H1 (cell line): ENCODE data around the gene SOBP. TPM values are rescaled to one million over a fixed set of nuclear protein-coding genes. Genes with fewer than 3 reads are reported as not detected.

Source experiments
- CTCF ChIA-PET: fragments of 300-600 bp; sonication (Branson Sonifier 250); formaldehyde crosslinking; loops from one replicate; lab custom pipeline; 2021; ENCODE audit not compliant: partially characterized antibody; lab: Charles Lee
- POLR2A ChIA-PET: fragments of 300-600 bp; sonication (Branson Sonifier 250); formaldehyde crosslinking; loops from one replicate; lab custom pipeline; 2021; ENCODE audit warnings: inconsistent platforms; ENCODE audit not compliant: partially characterized antibody; lab: Charles Lee
- DNase-seq, 2 experiments: peaks; one replicate each; pipeline versions ENCODE4 v3.0.0 to v3.0.0-alpha.2; 2010 to 2022; ENCODE audit warnings: low spot score in 2 of 2, low read depth in 1 of 2, mixed read lengths in 1 of 2
- FAIRE-seq: peaks from 2 replicates; lab custom pipeline; 2011; peaks lifted over from hg19 to GRCh38; lab: Jason Lieb, UNC
- H2AFZ ChIP-seq: 2 replicates; pipeline ENCODE4 v1.8.1; 2012; ENCODE audit warnings: low read length, inconsistent platforms
- H2AK5ac ChIP-seq: 2 replicates; pipeline ENCODE4 v1.6.1; 2013; ENCODE audit warnings: low read depth, low read length
- H2BK120ac ChIP-seq: replicated peaks from 2 replicates; pipeline ENCODE3; 2013; ENCODE audit warnings: low read depth, low read length, inconsistent platforms
- H2BK12ac ChIP-seq: 2 replicates; pipeline ENCODE4 v1.6.1; 2013; ENCODE audit warnings: low read depth, low read length
- H2BK15ac ChIP-seq: 2 replicates; pipeline ENCODE4 v1.6.1; 2013; ENCODE audit warnings: low read length
- H2BK20ac ChIP-seq: 2 replicates; pipeline ENCODE4 v1.6.1; 2013; ENCODE audit warnings: low read length
- H2BK5ac ChIP-seq: 2 replicates; pipeline ENCODE4 v1.6.1; 2013; ENCODE audit warnings: low read depth, low read length
- H3K14ac ChIP-seq: 2 replicates; pipeline ENCODE4 v1.6.1; 2013; ENCODE audit warnings: inconsistent platforms; ENCODE audit not compliant: insufficient read length
- H3K18ac ChIP-seq: 2 replicates; pipeline ENCODE4 v1.6.1; 2013; ENCODE audit warnings: low read length; ENCODE audit errors: extremely low read depth
- H3K23ac ChIP-seq: 2 replicates; pipeline ENCODE4 v1.6.1; 2013; ENCODE audit warnings: inconsistent platforms; ENCODE audit not compliant: insufficient read length
- H3K23me2 ChIP-seq: 2 replicates; pipeline ENCODE4 v1.6.1; 2013; ENCODE audit warnings: low read depth, low read length
- H3K27ac ChIP-seq: 2 replicates; pipeline ENCODE4 v1.6.1; 2011; ENCODE audit warnings: low read depth, low read length, inconsistent platforms
- H3K27me3 ChIP-seq, 4 experiments: replicated peaks in 1 of 4; 1 replicate in 1 of 4; 2 replicates in 3 of 4; pipeline versions ENCODE4 v1.6.1 to v1.8.1; 2011 to 2013; ENCODE audit warnings: low read length in 3 of 4, mild to moderate bottlenecking in 3 of 4, inconsistent platforms in 2 of 4, mixed read lengths in 2 of 4, moderate library complexity in 1 of 4; ENCODE audit not compliant: control insufficient read depth in 3 of 4, insufficient read depth in 3 of 4; ENCODE audit errors: extremely low read depth in 1 of 4
- H3K36me3 ChIP-seq, 4 experiments: 2 replicates each; pipeline versions ENCODE4 v1.6.1 to v1.8.1; 2011 to 2013; ENCODE audit warnings: mild to moderate bottlenecking in 4 of 4, low read length in 3 of 4, moderate library complexity in 2 of 4, control low read depth in 1 of 4, inconsistent platforms in 1 of 4; ENCODE audit not compliant: insufficient read depth in 4 of 4, control insufficient read depth in 2 of 4
- H3K4ac ChIP-seq: replicated peaks from 2 replicates; pipeline ENCODE3; 2013; ENCODE audit warnings: low read length, low read depth, mixed read lengths, inconsistent platforms; ENCODE audit not compliant: insufficient read length
- H3K4me1 ChIP-seq, 4 experiments: replicated peaks in 1 of 4; 1 replicate in 1 of 4; 2 replicates in 3 of 4; pipeline versions ENCODE4 v1.6.1 to v1.8.1; 2011 to 2013; ENCODE audit warnings: low read length in 3 of 4, inconsistent platforms in 2 of 4, mixed read lengths in 1 of 4; ENCODE audit not compliant: insufficient read depth in 4 of 4, control insufficient read depth in 3 of 4
- H3K4me2 ChIP-seq, 2 experiments: 2 replicates each; pipeline versions ENCODE4 v1.6.1 to v1.8.1; 2011 to 2013; ENCODE audit warnings: low read depth in 2 of 2, low read length in 2 of 2, control low read depth in 1 of 2, inconsistent platforms in 1 of 2, mild to moderate bottlenecking in 1 of 2; ENCODE audit not compliant: insufficient read depth in 1 of 2
- H3K4me3 ChIP-seq, 4 experiments: fragments of 200-600, 300-600 bp in 1 of 4; sonication (generic), shearing (Covaris generic), sonication (Bioruptor Twin) in 1 of 4; 2 replicates each; pipeline versions ENCODE4 v1.5.1 to v1.8.1; 2011 to 2016; ENCODE audit warnings: low read length in 4 of 4, low read depth in 3 of 4, control low read depth in 2 of 4, inconsistent platforms in 2 of 4, mild to moderate bottlenecking in 2 of 4, mixed read lengths in 1 of 4, moderate library complexity in 1 of 4; ENCODE audit not compliant: insufficient read depth in 2 of 4; ENCODE audit errors: extremely low read depth in 1 of 4
- H3K56ac ChIP-seq: replicated peaks from 2 replicates; pipeline ENCODE3; 2013; ENCODE audit warnings: low read depth, mild to moderate bottlenecking, mixed read lengths, low read length, inconsistent platforms; ENCODE audit not compliant: insufficient read length
- H3K79me1 ChIP-seq: 2 replicates; pipeline ENCODE4 v1.6.1; 2013; ENCODE audit warnings: low read depth, low read length, control low read depth
- H3K79me2 ChIP-seq, 2 experiments: 2 replicates each; pipeline versions ENCODE4 v1.6.1 to v1.8.1; 2012 to 2013; ENCODE audit warnings: low read length in 2 of 2, mild to moderate bottlenecking in 2 of 2, inconsistent platforms in 1 of 2; ENCODE audit not compliant: insufficient read depth in 2 of 2, control insufficient read depth in 1 of 2
- H3K9ac ChIP-seq, 4 experiments: replicated peaks in 1 of 4; 1 replicate in 1 of 4; 2 replicates in 3 of 4; pipeline versions ENCODE4 v1.6.1 to v1.8.1; 2011 to 2013; ENCODE audit warnings: low read depth in 3 of 4, low read length in 3 of 4, control low read depth in 2 of 4, mild to moderate bottlenecking in 2 of 4, moderate library complexity in 2 of 4, inconsistent platforms in 1 of 4; ENCODE audit errors: extremely low read depth in 1 of 4
- H3K9me3 ChIP-seq, 2 experiments: 2 replicates each; pipeline versions ENCODE4 v1.6.1 to v1.8.1; 2012 to 2013; ENCODE audit warnings: mild to moderate bottlenecking in 2 of 2, moderate library complexity in 2 of 2, control low read depth in 1 of 2, inconsistent platforms in 1 of 2, low read depth in 1 of 2, low read length in 1 of 2, mixed read lengths in 1 of 2; ENCODE audit not compliant: insufficient read depth in 2 of 2
- H4K20me1 ChIP-seq, 2 experiments: replicated peaks in 1 of 2; 2 replicates each; pipeline versions ENCODE3 to v1.8.1; 2011 to 2013; ENCODE audit warnings: inconsistent platforms in 2 of 2, low read length in 2 of 2, mild to moderate bottlenecking in 1 of 2; ENCODE audit not compliant: insufficient read depth in 2 of 2, control insufficient read depth in 1 of 2
- H4K5ac ChIP-seq: 2 replicates; pipeline ENCODE4 v1.6.1; 2013; ENCODE audit warnings: low read length, low read depth, mixed read lengths, inconsistent platforms; ENCODE audit not compliant: insufficient read length
- H4K8ac ChIP-seq: 2 replicates; pipeline ENCODE4 v1.8.0; 2013; ENCODE audit warnings: mild to moderate bottlenecking, moderate library complexity, low read length, inconsistent platforms; ENCODE audit not compliant: insufficient read depth; ENCODE audit errors: extremely low read depth
- H4K91ac ChIP-seq: replicated peaks from 2 replicates; pipeline ENCODE3; 2013; ENCODE audit warnings: low read length, mixed read lengths, inconsistent platforms; ENCODE audit not compliant: insufficient read length
- CBX5 ChIP-seq: fragments of 300-800, 300-1000 bp; sonication (generic); IDR thresholded peaks from 2 replicates; pipeline ENCODE4 v1.7.1; 2016; ENCODE audit warnings: antibody characterized with exemption, low read length, low read depth
- CEBPB ChIP-seq: IDR thresholded peaks from 2 replicates; pipeline ENCODE4 v1.6.1; 2012; ENCODE audit warnings: low read depth, low read length
- CHD2 ChIP-seq: IDR thresholded peaks from 2 replicates; pipeline ENCODE4 v1.6.1; 2012; ENCODE audit warnings: low read length, improper control_type of control experiment
- CREB1 ChIP-seq: IDR thresholded peaks from 2 replicates; pipeline ENCODE4 v1.6.1; 2012; ENCODE audit warnings: inconsistent platforms
- HDAC2 ChIP-seq, 2 experiments: fragments of 300-600 bp in 1 of 2; sonication (generic) in 1 of 2; IDR thresholded peaks; 2 replicates each; pipeline ENCODE4 v1.6.1; 2011 to 2012; ENCODE audit warnings: low read depth in 2 of 2, low read length in 2 of 2, mild to moderate bottlenecking in 2 of 2, moderate library complexity in 2 of 2, borderline replicate concordance in 1 of 2, inconsistent platforms in 1 of 2
- KDM5A ChIP-seq: fragments of 200-600 bp; IDR thresholded peaks from 2 replicates; pipeline ENCODE4 v1.7.1; 2012; ENCODE audit warnings: mild to moderate bottlenecking, low read length, inconsistent platforms, mixed read lengths
- NANOG ChIP-seq: IDR thresholded peaks from 2 replicates; pipeline ENCODE4 v1.6.1; 2011; ENCODE audit warnings: low read length, low read depth, mild to moderate bottlenecking, inconsistent platforms; ENCODE audit not compliant: insufficient read depth, poor library complexity, severe bottlenecking
- RAD21 ChIP-seq, 2 experiments: IDR thresholded peaks in 1 of 2; conservative IDR thresholded peaks in 1 of 2; 2 replicates each; pipeline ENCODE4 v1.6.1; 2011; ENCODE audit warnings: low read depth in 2 of 2, low read length in 2 of 2, improper control_type of control experiment in 1 of 2, inconsistent platforms in 1 of 2, mild to moderate bottlenecking in 1 of 2, moderate library complexity in 1 of 2
- SP2 ChIP-seq: IDR thresholded peaks from 2 replicates; pipeline ENCODE4 v1.6.1; 2012; ENCODE audit warnings: mild to moderate bottlenecking, low read length, inconsistent platforms
- SRF ChIP-seq: IDR thresholded peaks from 2 replicates; pipeline ENCODE4 v1.6.1; 2011; ENCODE audit warnings: mild to moderate bottlenecking, low read depth, low read length, moderate library complexity
- TBP ChIP-seq: IDR thresholded peaks from 2 replicates; pipeline ENCODE4 v1.6.1; 2011; ENCODE audit warnings: low read depth, low read length, improper control_type of control experiment
- ZNF274 ChIP-seq: IDR thresholded peaks from 2 replicates; pipeline ENCODE4 v1.7.0; 2012; ENCODE audit warnings: low read length, borderline replicate concordance; ENCODE audit errors: extremely low read depth
- WGBS, 2 experiments: shearing (Covaris generic) in 1 of 2; methylation state at CpG; one replicate each; pipeline versions ENCODE4 v1.1.6 to v1.1.7; 2013 to 2015; ENCODE audit warnings: low lambda C conversion rate in 2 of 2, mixed read lengths in 2 of 2, inconsistent platforms in 1 of 2, low coverage in 1 of 2, missing lambda C conversion rate in 1 of 2; ENCODE audit not compliant: insufficient replicate concordance in 2 of 2, insufficient coverage in 1 of 2, insufficient read length in 1 of 2; ENCODE audit errors: extremely low coverage in 1 of 2, missing lambda C conversion rate in 1 of 2; 5-methylcytosine and 5-hydroxymethylcytosine counted together
- polyA plus RNA-seq, 7 experiments: library from polyadenylated mRNA; depleted of rRNA in 3 of 7; stranded (reverse) in 5 of 7; unstranded in 2 of 7; fragments of >200 nt in 5 of 7; fragments of 200-250 nt in 2 of 7; gene quantifications; 1 replicate in 5 of 7; 2 replicates in 1 of 7; 4 replicates in 1 of 7; pipeline versions ENCODE4 v1.2.1 to v1.2.3, GENCODE V29; 2011 to 2013; ENCODE audit warnings: missing spikeins in 2 of 7, mixed read lengths in 2 of 7
- total RNA-seq: library from RNA; stranded (reverse); fragmentation: NEBNext Ultra II Directional; extraction: Animal tissue kit (Norgen Biotek cat#: 25700); gene quantifications from 2 replicates; pipeline ENCODE4 v1.2.1, GENCODE V29; 2021
- TF ChIP-seq, protein P1 (sequence below): IDR thresholded peaks from 2 replicates; pipeline ENCODE4 v1.6.1; 2012; ENCODE audit warnings: inconsistent platforms

The SOBP gene
- total and polyA plus RNA-seq, 2 of the 8 experiments (the other 6 are each of a cell fraction or from before 2014, with no cell fraction given) = 0.45 to 6.2 TPM

DNA sequence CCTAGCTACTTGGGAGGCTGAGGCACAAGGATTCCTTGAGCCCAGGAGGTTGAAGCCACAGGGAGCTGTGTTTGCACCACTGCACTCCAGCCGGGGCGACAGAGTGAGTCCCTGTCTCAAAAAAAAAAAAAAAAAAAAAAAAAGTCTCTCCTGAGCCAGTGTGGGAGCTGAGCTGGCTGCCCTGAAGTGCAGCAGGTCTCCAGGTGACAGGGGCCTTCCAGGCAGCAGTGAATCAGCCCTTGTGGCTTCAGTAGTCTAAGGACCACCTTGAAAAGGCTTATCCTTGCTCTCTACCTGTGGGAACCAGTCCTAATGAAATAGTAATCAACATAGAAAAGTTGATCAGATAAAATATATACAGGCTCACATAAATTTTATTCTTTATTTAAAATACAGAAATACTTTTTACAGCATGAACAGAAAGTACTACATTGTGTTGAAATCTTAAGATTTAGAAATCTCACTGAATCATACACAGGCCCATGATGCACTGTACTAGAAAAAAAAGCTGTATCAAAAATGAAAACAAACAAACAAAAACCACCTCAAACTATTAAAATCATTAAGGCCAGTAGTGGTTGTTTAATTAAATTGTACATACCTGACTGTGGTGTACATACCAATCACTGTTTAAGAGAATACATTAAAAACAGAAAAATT, 205.3 kb downstream of the SOBP start:
- no peaks in the 10 kb centered on the region for H4K20me1 ChIP-seq
- H3K79me2 ChIP-seq = no peaks in the 10 kb centered on the region
- no peak overlapping the region for H3K4me2 ChIP-seq
- peaks cover 0 to 9% (median 7%) of the 10 kb centered on the region in 4 experiments; a peak in 4 of 7 replicates for H3K4me1 ChIP-seq
- H3K9ac ChIP-seq = no peak overlapping the region
- no peak overlapping the region for H2AFZ ChIP-seq
- H3K9me3 ChIP-seq = no peaks in the 10 kb centered on the region
- H2BK5ac ChIP-seq = no peak overlapping the region
- no peak overlapping the region for H3K4me3 ChIP-seq
- no peak overlapping the region for H2BK20ac ChIP-seq
- H2AK5ac ChIP-seq = no peak overlapping the region
- ChIA-PET POLR2A (interaction anchor here (0.8 kb wide), 1 partner anchor 26 kb away, joined by 3 read pairs; no protein-coding TSS in a partner anchor), CTCF (interaction anchor here (0.7 to 2.8 kb wide), 7 partner anchors 9 to 73 kb away, joined by 3 to 20 read pairs (median 7); no protein-coding TSS in a partner anchor)
- no peak overlapping the region for H3K23ac ChIP-seq
- H3K23me2 ChIP-seq = no peaks in the 10 kb centered on the region
- no peak overlapping the region for H3K4ac ChIP-seq
- no peak overlapping the region for H4K8ac ChIP-seq
- H3K18ac ChIP-seq = no peak overlapping the region
- no peaks in the 10 kb centered on the region for H3K27me3 ChIP-seq
- H3K56ac ChIP-seq = no peak overlapping the region
- no peaks in the 10 kb centered on the region for H3K79me1 ChIP-seq
- H3K14ac ChIP-seq = no peak overlapping the region
- H2BK15ac ChIP-seq = no peak overlapping the region
- no peak overlapping the region for H2BK12ac ChIP-seq
- no CpG with 5 or more reads among the region's 2 CpGs for WGBS, 2 experiments
- no peak overlapping the region for H3K27ac ChIP-seq
- no peak for FAIRE-seq
- no peaks in the 10 kb centered on the region for H3K36me3 ChIP-seq
- no peak overlapping the region for H2BK120ac ChIP-seq
- no peak overlapping the region for H4K5ac ChIP-seq
- no peak for DNase-seq
- no peak overlapping the region for H4K91ac ChIP-seq
- TF ChIP-seq RAD21 (IDR thresholded peaks at IDR 0.05 in 1 of 2, conservative IDR thresholded peaks at IDR 0.05 in 1 of 2; ENCODE audit: low read depth in 2 of 2, low read length in 2 of 2) (no peak), HDAC2 (IDR thresholded peaks at IDR 0.05; ENCODE audit: borderline replicate concordance in 1 of 2, low read depth in 2 of 2, low read length in 2 of 2) (no peak), NANOG (no peak), SRF (no peak), CHD2 (no peak), TBP (no peak), SP2 (no peak), CREB1 (no peak), ZNF274 (no peak), CBX5 (no peak), KDM5A (no peak), CEBPB (no peak)
- TF ChIP-seq, protein P1, sequence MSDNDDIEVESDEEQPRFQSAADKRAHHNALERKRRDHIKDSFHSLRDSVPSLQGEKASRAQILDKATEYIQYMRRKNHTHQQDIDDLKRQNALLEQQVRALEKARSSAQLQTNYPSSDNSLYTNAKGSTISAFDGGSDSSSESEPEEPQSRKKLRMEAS = no peak
